Sciatic nerve (tissue), 2 donors: ENCODE data around the gene ISCA1. TPM values are rescaled to one million over a fixed set of nuclear protein-coding genes. Genes with fewer than 3 reads are reported as not detected.

Experiments
- ATAC-seq: fragments of 200-7000 bp; cut with Tn5 transposase; one replicate; pipeline ENCODE4 v1.9.1; 2020; ENCODE audit warnings: mild to moderate bottlenecking, moderate library complexity
- DNase-seq: peaks from one replicate; pipeline ENCODE4 v3.0.0-alpha.2; 2020; ENCODE audit warnings: low spot score
- intact Hi-C: fragments of 100-400 bp; cut with DNase I; formaldehyde crosslinking; loops from one replicate; pipeline ENCODE4 v1.14.2; 2022
- total RNA-seq: library from RNA; stranded (reverse); fragmentation: NEBNext Ultra II Directional; extraction: Animal tissue kit (Norgen Biotek cat#: 25700); gene quantifications from one replicate; pipeline ENCODE4 v1.2.1, GENCODE V29; 2021
- donor health status: DM: no; HTN: no; CAD: no.
- donor health status: DM: no; HTN: no; CAD: no.

ISCA1 gene
- total RNA-seq, 1 donor from 2014 or later = 32.5 TPM

GRCh38 chr9:86248746-86249145, 33.6 kb downstream of the ISCA1 start:
- intact Hi-C loops = no loop called here
- DNase-seq (no peak), ATAC-seq (no peak)

GRCh38 chr9:86246752-86247161, 35.6 kb downstream of the ISCA1 start:
- DNase-seq (no peak), ATAC-seq (peak; percentile 48)
- intact Hi-C loops = no loop called here

DNA sequence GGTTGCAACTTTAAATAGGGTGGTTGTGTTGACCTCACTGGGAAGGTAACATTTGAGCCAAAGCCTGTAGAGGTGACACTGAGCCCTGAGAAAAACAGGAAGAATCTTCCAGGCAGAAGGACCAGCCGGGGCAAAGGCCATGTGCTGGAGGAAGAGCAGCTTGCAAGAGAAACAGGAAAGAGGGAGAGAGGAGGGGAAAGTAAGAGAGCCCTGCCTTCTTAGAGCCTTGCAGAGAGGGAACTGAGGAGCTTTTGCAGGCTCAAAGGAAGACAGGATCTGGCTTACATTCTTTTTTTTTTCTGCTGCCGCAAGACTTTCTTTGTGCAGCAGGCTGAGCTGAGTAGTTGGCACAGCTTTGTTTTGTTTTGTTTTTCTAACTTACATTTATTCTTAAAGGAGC, 40.3 kb downstream of the ISCA1 start:
- intact Hi-C loops = no loop called here
- ATAC-seq (peak; percentile 38), DNase-seq (no peak)

GRCh38 chr9:86241216-86241615, 41.1 kb downstream of the ISCA1 start:
- no peak for ATAC-seq
- DNase-seq = no peak
- intact Hi-C loops = no loop called here

DNA sequence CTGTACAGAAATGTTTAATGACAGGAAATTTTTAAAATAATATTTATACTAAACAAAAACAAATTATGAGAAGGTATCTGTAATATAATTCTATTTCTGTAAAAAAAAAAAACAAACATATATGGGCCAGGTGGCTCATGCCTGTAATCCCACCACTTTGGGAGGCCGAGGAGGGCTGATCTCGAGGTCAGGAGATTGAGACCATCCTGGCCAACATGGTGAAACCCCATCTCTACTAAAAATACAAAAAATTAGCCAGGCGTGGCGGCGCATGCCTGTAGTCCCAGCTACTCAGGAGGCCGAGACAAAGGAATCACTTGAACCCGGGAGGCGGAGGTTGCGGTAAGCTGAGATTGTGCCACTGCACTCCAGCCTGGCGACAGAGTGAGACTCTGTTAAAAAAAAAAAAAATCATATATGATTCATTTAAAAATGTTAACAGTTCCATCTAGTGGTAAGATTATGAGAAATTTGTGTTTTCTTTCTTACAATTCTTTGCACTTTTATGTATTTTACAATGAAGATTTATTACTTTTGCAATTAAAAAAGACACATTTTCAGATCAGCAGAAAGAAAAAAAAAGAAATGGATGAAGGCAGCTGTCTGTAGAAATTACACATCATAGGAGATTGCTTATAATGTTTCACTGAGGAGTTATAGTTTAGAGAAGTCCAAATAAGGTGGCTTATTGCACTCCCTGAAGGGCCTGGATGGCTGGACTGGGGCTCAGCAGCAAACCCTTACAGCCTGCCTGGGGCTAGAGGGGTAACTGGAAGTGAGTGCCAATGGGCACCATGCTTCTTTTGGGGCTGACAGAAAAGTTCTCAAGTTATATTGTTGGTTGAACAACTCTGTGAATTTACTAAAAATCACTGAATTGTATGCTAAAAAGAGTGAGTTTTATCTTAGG, 43.2 kb downstream of the ISCA1 start:
- intact Hi-C loops = no loop called here
- ATAC-seq (no peak), DNase-seq (no peak)

DNA sequence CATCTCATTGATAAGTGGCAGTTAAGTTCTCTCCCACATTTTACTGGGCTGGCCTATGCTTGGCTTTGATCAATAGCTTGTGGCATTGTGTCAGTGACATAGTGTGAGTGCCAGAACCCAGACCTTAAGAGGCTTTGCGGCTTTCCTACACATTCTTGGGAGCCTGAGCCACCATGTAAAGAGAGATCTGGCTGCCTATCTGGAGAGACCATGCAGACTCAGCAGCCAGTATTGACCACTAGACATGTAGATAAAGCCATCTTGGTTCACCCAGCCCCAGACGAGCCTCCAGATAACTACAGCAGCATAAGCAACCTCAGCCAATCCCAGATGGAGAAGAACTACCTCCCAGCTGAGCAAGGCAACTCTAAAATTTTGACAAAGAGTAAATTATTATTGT, 51.5 kb downstream of the ISCA1 start:
- DNase-seq = no peak
- intact Hi-C loops = no loop called here
- ATAC-seq = no peak

- no peak for DNase-seq
- ATAC-seq = no peak
- intact Hi-C loops = no loop called here
Measured at GRCh38 chr9:86222667-86223066, 59.7 kb downstream of the ISCA1 start.

GRCh38 chr9:86219606-86220005, 62.7 kb downstream of the ISCA1 start:
- ATAC-seq (no peak), DNase-seq (no peak)
- intact Hi-C loops = no loop called here

GRCh38 chr9:86217076-86217755, 65.1 kb downstream of the ISCA1 start:
- DNase-seq (no peak), ATAC-seq (no peak)
- intact Hi-C loops = no loop called here

Other genes with a start within 250 kb of the ISCA1 start
- gene GOLM1, start 183.0 kb downstream of the ISCA1 start, total RNA-seq = 20.9 TPM
- 0.98 TPM for gene C9orf153, start 22.9 kb downstream of the ISCA1 start, total RNA-seq
- gene TUT7, start 71.9 kb upstream of the ISCA1 start, total RNA-seq = 33.5 TPM